GM21423 (cell line): ENCODE measurements around the gene MYG1.
A peak's percentile ranks its signal among the peaks of the same experiment; 100 is the strongest.

Experiments used
- ATAC-seq: cut with Tn5 transposase; IDR thresholded peaks from one replicate; pipeline ENCODE4 v1.9.1; 2021; ENCODE audit warnings: mild to moderate bottlenecking, moderate library complexity; ENCODE audit not compliant: unreplicated experiment

The MYG1 gene

GRCh38 chr12:53299454-53300180, at the start of gene MYG1:
MYG1 (plus strand) TSS chr12:53299695; CDS start chr12:53299738, 43 bp downstream.
- ATAC-seq = peak; percentile 72

GRCh38 chr12:53251477-53252348, 47.8 kb upstream of the MYG1 start:
- peak; percentile 57 for ATAC-seq

GRCh38 chr12:53252349-53252916, 47.1 kb upstream of the MYG1 start:
- no peak for ATAC-seq

- ATAC-seq = no peak
Measured at GRCh38 chr12:53253298-53253697, 46.2 kb upstream of the MYG1 start.

GRCh38 chr12:53254816-53255545, 44.5 kb upstream of the MYG1 start:
- ATAC-seq = no peak

- ATAC-seq = no peak
Measured at GRCh38 chr12:53255996-53256395, 43.5 kb upstream of the MYG1 start.

GRCh38 chr12:53258541-53259539, 40.7 kb upstream of the MYG1 start:
- no peak for ATAC-seq

GRCh38 chr12:53259891-53260290, 39.6 kb upstream of the MYG1 start:
- no peak for ATAC-seq

GRCh38 chr12:53265783-53266182, 33.7 kb upstream of the MYG1 start:
- ATAC-seq = no peak

GRCh38 chr12:53267306-53267998, 32.0 kb upstream of the MYG1 start:
- peak; percentile 13 for ATAC-seq

GRCh38 chr12:53267999-53268629, 31.4 kb upstream of the MYG1 start, which contains the start of gene ESPL1:
ESPL1 (plus strand) TSS chr12:53268299; CDS start chr12:53268767, 468 bp downstream.
- peak; percentile 85 for ATAC-seq

GRCh38 chr12:53268630-53269562, 30.6 kb upstream of the MYG1 start:
- ATAC-seq = no peak

GRCh38 chr12:53274445-53274844, 25.1 kb upstream of the MYG1 start:
- ATAC-seq = no peak

- no peak for ATAC-seq
Measured at GRCh38 chr12:53276511-53276910, 23.0 kb upstream of the MYG1 start.

- no peak for ATAC-seq
Measured at GRCh38 chr12:53277981-53278380, 21.5 kb upstream of the MYG1 start.

- no peak for ATAC-seq
Measured at GRCh38 chr12:53279283-53279869, 20.1 kb upstream of the MYG1 start.

GRCh38 chr12:53279888-53280498, 19.5 kb upstream of the MYG1 start:
- no peak for ATAC-seq
